SK-N-SH treated with all-trans-retinoic acid at 6 μM for 48 hours (cell line): ENCODE results near the gene ZNF217.
"Not testable (repeated sequence)": the region's sequence is repeated elsewhere in the genome, so short reads cannot be mapped to it uniquely, and the experiment has no call there.

Experiments
- ATAC-seq: fragments of 200-7000 bp; cut with Tn5 transposase; 3 replicates; pipeline ENCODE4 v1.9.1; 2020; ENCODE audit warnings: mild to moderate bottlenecking, moderate library complexity
- ARNTL ChIP-seq: fragments of 450-650 bp; formaldehyde crosslinking; IDR thresholded peaks from 2 replicates; pipeline ENCODE4 v1.5.0; 2020; ENCODE audit warnings: low read depth, mild to moderate bottlenecking, moderate library complexity, borderline replicate concordance
- BACH2 ChIP-seq: fragments of 250-450 bp; sonication (Bioruptor Pico); IDR thresholded peaks from 2 replicates; pipeline ENCODE4 v1.9.0; 2021; ENCODE audit warnings: mild to moderate bottlenecking, borderline replicate concordance
- CSDC2 ChIP-seq: fragments of 250-450 bp; sonication (Bioruptor Pico); IDR thresholded peaks from 2 replicates; pipeline ENCODE4 v1.5.0; 2020; ENCODE audit warnings: mild to moderate bottlenecking, moderate library complexity
- CSRNP3 ChIP-seq: fragments of 250-450 bp; sonication (Bioruptor Pico); IDR thresholded peaks from 2 replicates; pipeline ENCODE4 v1.5.1; 2021; ENCODE audit warnings: mild to moderate bottlenecking, moderate library complexity
- ISL1 ChIP-seq: fragments of 250-450 bp; sonication (Bioruptor Pico); IDR thresholded peaks from 2 replicates; pipeline ENCODE4 v2.1.2; 2022; ENCODE audit warnings: mild to moderate bottlenecking, moderate library complexity
- PATZ1 ChIP-seq: fragments of 250-450 bp; sonication (Bioruptor Pico); IDR thresholded peaks from 2 replicates; pipeline ENCODE4 v1.8.0; 2020; ENCODE audit warnings: mild to moderate bottlenecking, moderate library complexity, borderline replicate concordance
- POU6F1 ChIP-seq: fragments of 250-450 bp; sonication (Bioruptor Pico); IDR thresholded peaks from 2 replicates; pipeline ENCODE4 v1.8.0; 2021; ENCODE audit warnings: low read depth, mild to moderate bottlenecking, moderate library complexity, borderline replicate concordance
- PPARA ChIP-seq: fragments of 250-450 bp; sonication (Bioruptor Pico); IDR thresholded peaks from 2 replicates; pipeline ENCODE4 v1.5.0; 2020; ENCODE audit warnings: mild to moderate bottlenecking, borderline replicate concordance
- RARB ChIP-seq: fragments of 250-450 bp; sonication (Bioruptor Pico); IDR thresholded peaks from 2 replicates; pipeline ENCODE4 v1.8.0; 2021; ENCODE audit warnings: mild to moderate bottlenecking, moderate library complexity
- SNAI2 ChIP-seq: fragments of 250-450 bp; sonication (Bioruptor Pico); IDR thresholded peaks from 2 replicates; pipeline ENCODE4 v1.5.0; 2020; ENCODE audit warnings: mild to moderate bottlenecking, moderate library complexity
- TOX ChIP-seq: fragments of 250-450 bp; sonication (Bioruptor Pico); IDR thresholded peaks from 2 replicates; pipeline ENCODE4 v1.8.0; 2021; ENCODE audit warnings: mild to moderate bottlenecking, moderate library complexity, borderline replicate concordance
- TSHZ2 ChIP-seq: fragments of 250-450 bp; sonication (Bioruptor Pico); IDR thresholded peaks from 2 replicates; pipeline ENCODE4 v1.5.0; 2020; ENCODE audit warnings: mild to moderate bottlenecking, moderate library complexity
- ZC3H10 ChIP-seq: fragments of 250-450 bp; sonication (Bioruptor Pico); IDR thresholded peaks from 2 replicates; pipeline ENCODE4 v1.5.1; 2021; ENCODE audit warnings: mild to moderate bottlenecking, moderate library complexity
- ZFP30 ChIP-seq: fragments of 450-650 bp; formaldehyde crosslinking; IDR thresholded peaks from 2 replicates; pipeline ENCODE4 v1.5.0; 2022; ENCODE audit warnings: mild to moderate bottlenecking, moderate library complexity
- ZNF565 ChIP-seq: fragments of 450-650 bp; formaldehyde crosslinking; conservative IDR thresholded peaks from 2 replicates; pipeline ENCODE4 v1.5.0; 2020; ENCODE audit warnings: low read depth, mild to moderate bottlenecking, moderate library complexity
- ZNF70 ChIP-seq: fragments of 450-650 bp; formaldehyde crosslinking; IDR thresholded peaks from 2 replicates; pipeline ENCODE4 v1.5.0; 2020; ENCODE audit warnings: mild to moderate bottlenecking, moderate library complexity

The ZNF217 gene

GRCh38 chr20:53567379-53567917 lies 26.2 kb downstream of the ZNF217 start:
- TF ChIP-seq PPARA (CRISPR knock-in tag), result no peak
- no peak for ATAC-seq

- not testable (repeated sequence) for ATAC-seq
Observed at GRCh38 chr20:53566623-53567022, 27.0 kb downstream of the ZNF217 start.

- no peak for TF ChIP-seq PATZ1 (CRISPR knock-in tag)
- no peak for TF ChIP-seq PPARA (CRISPR knock-in tag)
- no peak for TF ChIP-seq POU6F1 (CRISPR knock-in tag)
- no peak for TF ChIP-seq ZFP30
- no peak for TF ChIP-seq TOX
- TF ChIP-seq BACH2, result no peak
- no peak for TF ChIP-seq RARB (CRISPR knock-in tag)
- no peak for TF ChIP-seq ZNF565 (CRISPR knock-in tag)
- no peak for TF ChIP-seq CSRNP3 (CRISPR knock-in tag)
- TF ChIP-seq ZNF70, result no peak
- TF ChIP-seq ZC3H10 (CRISPR knock-in tag), result no peak
- no peak for ATAC-seq
Observed at GRCh38 chr20:53565254-53565653, 28.4 kb downstream of the ZNF217 start.

- peak; percentile 17 for ATAC-seq
Observed at GRCh38 chr20:53562104-53562764, 31.4 kb downstream of the ZNF217 start.

GRCh38 chr20:53561505-53561904 lies 32.1 kb downstream of the ZNF217 start:
- no peak for ATAC-seq
- no peak for TF ChIP-seq ARNTL
- TF ChIP-seq ZNF70, result no peak
- TF ChIP-seq POU6F1 (CRISPR knock-in tag), result no peak
- TF ChIP-seq CSRNP3 (CRISPR knock-in tag), result no peak
- TF ChIP-seq CSDC2 (CRISPR knock-in tag), result no peak
- no peak for TF ChIP-seq SNAI2
- no peak for TF ChIP-seq TSHZ2 (CRISPR knock-in tag)
- TF ChIP-seq ISL1 (CRISPR knock-in tag), result no peak
- no peak for TF ChIP-seq PATZ1 (CRISPR knock-in tag)
- TF ChIP-seq ZFP30, result no peak
